ENCODE data around the gene DENND2A.

DNA sequence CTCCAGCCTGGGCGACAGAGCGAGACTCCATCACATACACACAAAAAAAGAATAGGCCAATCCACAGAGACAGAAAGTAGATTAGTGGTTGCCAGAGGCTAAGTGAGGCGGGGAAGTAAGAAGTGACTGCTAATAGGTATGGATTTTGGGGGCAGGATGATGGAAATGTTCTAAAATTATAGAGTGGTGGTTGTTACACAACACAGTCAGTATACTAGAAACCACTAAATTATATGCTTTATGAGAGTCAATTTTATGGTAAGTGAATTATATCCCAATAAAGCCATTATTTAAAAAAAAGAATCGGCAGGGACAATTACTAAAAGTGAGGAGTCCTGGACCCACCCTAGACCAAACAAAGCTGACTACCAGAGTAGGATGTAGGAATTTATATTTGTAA lies 24.3 kb downstream of the DENND2A start:
- TF ChIP-seq, protein P1, sequence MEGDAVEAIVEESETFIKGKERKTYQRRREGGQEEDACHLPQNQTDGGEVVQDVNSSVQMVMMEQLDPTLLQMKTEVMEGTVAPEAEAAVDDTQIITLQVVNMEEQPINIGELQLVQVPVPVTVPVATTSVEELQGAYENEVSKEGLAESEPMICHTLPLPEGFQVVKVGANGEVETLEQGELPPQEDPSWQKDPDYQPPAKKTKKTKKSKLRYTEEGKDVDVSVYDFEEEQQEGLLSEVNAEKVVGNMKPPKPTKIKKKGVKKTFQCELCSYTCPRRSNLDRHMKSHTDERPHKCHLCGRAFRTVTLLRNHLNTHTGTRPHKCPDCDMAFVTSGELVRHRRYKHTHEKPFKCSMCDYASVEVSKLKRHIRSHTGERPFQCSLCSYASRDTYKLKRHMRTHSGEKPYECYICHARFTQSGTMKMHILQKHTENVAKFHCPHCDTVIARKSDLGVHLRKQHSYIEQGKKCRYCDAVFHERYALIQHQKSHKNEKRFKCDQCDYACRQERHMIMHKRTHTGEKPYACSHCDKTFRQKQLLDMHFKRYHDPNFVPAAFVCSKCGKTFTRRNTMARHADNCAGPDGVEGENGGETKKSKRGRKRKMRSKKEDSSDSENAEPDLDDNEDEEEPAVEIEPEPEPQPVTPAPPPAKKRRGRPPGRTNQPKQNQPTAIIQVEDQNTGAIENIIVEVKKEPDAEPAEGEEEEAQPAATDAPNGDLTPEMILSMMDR (IDR thresholded peaks at IDR 0.05 in 8 of 11, conservative IDR thresholded peaks at IDR 0.05 in 3 of 11), result no peak
- TF ChIP-seq POLR2AphosphoS5 (IDR thresholded peaks at IDR 0.05) (no peak), POLR2A (IDR thresholded peaks at IDR 0.05) (no peak)

Measured in spleen (tissue), 7 donors.